OCI-LY3 (cell line): ENCODE results near the gene LRP3.
A peak's percentile ranks its signal among the peaks of the same experiment; 100 is the strongest.

Experiments
- H2AFZ ChIP-seq: fragments of 200-600, 300-600 bp; shearing (Covaris generic); 2 replicates; pipeline ENCODE4 v1.6.0; 2014; ENCODE audit warnings: antibody characterized with exemption, low read depth, low read length
- H3K27ac ChIP-seq: fragments of 200-600, 300-600 bp; sonication (generic); 2 replicates; pipeline ENCODE4 v1.5.1; 2014; ENCODE audit warnings: mild to moderate bottlenecking, low read length, moderate library complexity, mixed read lengths
- H3K27me3 ChIP-seq: fragments of 200-600, 300-600 bp; sonication (generic); 2 replicates; pipeline ENCODE4 v1.6.1; 2014; ENCODE audit warnings: low read depth, low read length, mixed read lengths
- H3K36me3 ChIP-seq: fragments of 200-600, 300-600 bp; sonication (generic); replicated peaks from 2 replicates; pipeline ENCODE3; 2014; ENCODE audit warnings: low read depth, low read length, mixed read lengths
- H3K4me1 ChIP-seq: fragments of 300-600, 200-600 bp; sonication (generic); 2 replicates; pipeline ENCODE4 v1.6.1; 2014; ENCODE audit warnings: low read length, mixed read lengths
- H3K4me2 ChIP-seq: fragments of 200-600, 300-600 bp; sonication (generic); 2 replicates; pipeline ENCODE4 v1.6.1; 2014; ENCODE audit warnings: low read length, mixed read lengths
- H3K4me3 ChIP-seq: fragments of 300-600, 200-600 bp; sonication (generic); 2 replicates; pipeline ENCODE4 v1.5.1; 2014; ENCODE audit warnings: antibody characterized with exemption, mild to moderate bottlenecking, low read length, moderate library complexity
- H3K79me2 ChIP-seq: fragments of 300-600, 200-600 bp; shearing (Covaris generic); 2 replicates; pipeline ENCODE4 v1.6.1; 2014; ENCODE audit warnings: mild to moderate bottlenecking, low read length, mixed read lengths
- H3K9ac ChIP-seq: fragments of 300-600, 200-600 bp; shearing (Covaris generic); 2 replicates; pipeline ENCODE4 v1.6.0; 2014; ENCODE audit warnings: mild to moderate bottlenecking, low read length, moderate library complexity
- H3K9me3 ChIP-seq: fragments of 200-600, 300-600 bp; shearing (Covaris generic); 2 replicates; pipeline ENCODE4 v1.6.1; 2014; ENCODE audit warnings: low read length, mixed read lengths; ENCODE audit not compliant: insufficient read depth
- H4K20me1 ChIP-seq: fragments of 200-600, 300-600 bp; sonication (generic); 2 replicates; pipeline ENCODE4 v1.6.1; 2016; ENCODE audit warnings: low read length, mixed read lengths; ENCODE audit not compliant: insufficient read depth
- EZH2phosphoT487 ChIP-seq: fragments of 200-600 bp; shearing (Covaris generic); IDR thresholded peaks from 2 replicates; pipeline ENCODE4 v1.6.1; 2018; ENCODE audit warnings: antibody characterized with exemption, mixed run types, low read depth
- TF ChIP-seq, protein P1 (sequence below): fragments of 200-600, 300-600 bp; sonication (generic); IDR thresholded peaks from 2 replicates; pipeline ENCODE4 v1.5.1; 2014; ENCODE audit warnings: antibody characterized with exemption, low read length, low read depth

LRP3 gene

GRCh38 chr19:33234736-33235135, 40.6 kb downstream of the LRP3 start:
- H3K9ac ChIP-seq = peak overlapping the region; percentile 54
- peak overlapping the region; percentile 45 for H2AFZ ChIP-seq
- no peaks in the 10 kb centered on the region for H3K9me3 ChIP-seq
- peaks cover 30% of the 10 kb centered on the region for H3K4me1 ChIP-seq
- no peaks in the 10 kb centered on the region for H4K20me1 ChIP-seq
- H3K79me2 ChIP-seq = no peaks in the 10 kb centered on the region
- H3K4me2 ChIP-seq = peak overlapping the region; percentile 96
- peak overlapping the region; percentile 75 for H3K4me3 ChIP-seq
- H3K27ac ChIP-seq = no peak overlapping the region
- TF ChIP-seq, protein P1, sequence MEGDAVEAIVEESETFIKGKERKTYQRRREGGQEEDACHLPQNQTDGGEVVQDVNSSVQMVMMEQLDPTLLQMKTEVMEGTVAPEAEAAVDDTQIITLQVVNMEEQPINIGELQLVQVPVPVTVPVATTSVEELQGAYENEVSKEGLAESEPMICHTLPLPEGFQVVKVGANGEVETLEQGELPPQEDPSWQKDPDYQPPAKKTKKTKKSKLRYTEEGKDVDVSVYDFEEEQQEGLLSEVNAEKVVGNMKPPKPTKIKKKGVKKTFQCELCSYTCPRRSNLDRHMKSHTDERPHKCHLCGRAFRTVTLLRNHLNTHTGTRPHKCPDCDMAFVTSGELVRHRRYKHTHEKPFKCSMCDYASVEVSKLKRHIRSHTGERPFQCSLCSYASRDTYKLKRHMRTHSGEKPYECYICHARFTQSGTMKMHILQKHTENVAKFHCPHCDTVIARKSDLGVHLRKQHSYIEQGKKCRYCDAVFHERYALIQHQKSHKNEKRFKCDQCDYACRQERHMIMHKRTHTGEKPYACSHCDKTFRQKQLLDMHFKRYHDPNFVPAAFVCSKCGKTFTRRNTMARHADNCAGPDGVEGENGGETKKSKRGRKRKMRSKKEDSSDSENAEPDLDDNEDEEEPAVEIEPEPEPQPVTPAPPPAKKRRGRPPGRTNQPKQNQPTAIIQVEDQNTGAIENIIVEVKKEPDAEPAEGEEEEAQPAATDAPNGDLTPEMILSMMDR = no peak
- TF ChIP-seq EZH2phosphoT487 = no peak
- H3K27me3 ChIP-seq = peaks cover 40% of the 10 kb centered on the region
- H3K36me3 ChIP-seq = no peaks in the 10 kb centered on the region

- Histone ChIP-seq H3K4me1 (peaks cover 30% of the 10 kb centered on the region), H3K4me3 (peak overlapping the region; percentile 75), H3K79me2 (no peaks in the 10 kb centered on the region), H3K9me3 (no peaks in the 10 kb centered on the region), H4K20me1 (no peaks in the 10 kb centered on the region), H3K9ac (peak overlapping the region; percentile 54), H2AFZ (peak overlapping the region; percentile 70), H3K4me2 (peak overlapping the region; percentile 96), H3K27me3 (peaks cover 36% of the 10 kb centered on the region), H3K36me3 (no peaks in the 10 kb centered on the region), H3K27ac (peak overlapping the region; percentile 72)
- TF ChIP-seq, protein P1 = peak; percentile 94
- TF ChIP-seq EZH2phosphoT487 = no peak
Observed at GRCh38 chr19:33235269-33235995, 41.3 kb downstream of the LRP3 start.

- H4K20me1 ChIP-seq = no peaks in the 10 kb centered on the region
- peaks cover 32% of the 10 kb centered on the region for H3K27me3 ChIP-seq
- H3K27ac ChIP-seq = peak overlapping the region; percentile 72
- peaks cover 30% of the 10 kb centered on the region for H3K4me1 ChIP-seq
- H3K36me3 ChIP-seq = no peaks in the 10 kb centered on the region
- peak overlapping the region; percentile 70 for H2AFZ ChIP-seq
- H3K9ac ChIP-seq = peak overlapping the region; percentile 54
- H3K79me2 ChIP-seq = no peaks in the 10 kb centered on the region
- peak overlapping the region; percentile 75 for H3K4me3 ChIP-seq
- no peak for TF ChIP-seq EZH2phosphoT487
- TF ChIP-seq, protein P1 = no peak
- H3K4me2 ChIP-seq = peak overlapping the region; percentile 96
- H3K9me3 ChIP-seq = no peaks in the 10 kb centered on the region
Observed at GRCh38 chr19:33235996-33236350, 41.8 kb downstream of the LRP3 start.

DNA sequence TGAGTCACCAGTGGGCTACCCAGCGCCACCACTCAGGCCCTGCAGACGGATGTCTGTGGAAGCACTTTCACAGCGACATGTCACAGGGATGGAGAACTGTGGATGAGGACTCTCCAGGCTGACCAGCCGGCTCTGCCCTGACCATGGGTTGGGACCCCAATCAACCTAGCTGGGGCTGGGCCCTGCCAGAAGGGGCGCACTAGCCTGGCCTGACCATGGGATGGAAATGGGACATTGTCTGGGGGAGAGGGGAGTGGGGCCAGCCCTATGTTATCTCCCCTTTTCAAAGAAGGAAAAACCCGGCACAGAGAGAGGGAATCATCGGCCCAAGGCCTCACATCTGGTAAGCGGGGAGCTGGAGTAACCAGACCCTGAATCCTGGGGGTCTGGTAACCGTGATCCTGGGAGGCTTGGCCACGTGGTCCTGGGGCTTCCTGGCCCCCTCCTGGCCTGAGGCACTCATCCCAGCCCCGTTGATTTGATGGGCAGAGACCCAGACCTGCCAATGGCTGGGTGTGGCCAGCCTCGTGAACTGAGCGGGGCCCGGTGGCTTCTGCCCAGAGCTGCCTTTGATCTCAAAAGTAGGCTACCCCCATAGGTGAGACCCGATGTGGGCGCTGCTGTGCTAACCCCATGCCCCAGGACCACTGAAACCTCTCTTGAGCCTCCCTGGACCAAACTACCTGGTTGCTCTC, 42.7 kb downstream of the LRP3 start:
- Histone ChIP-seq H4K20me1 (no peaks in the 10 kb centered on the region), H3K9me3 (no peaks in the 10 kb centered on the region), H3K79me2 (no peaks in the 10 kb centered on the region), H3K27me3 (peaks cover 25% of the 10 kb centered on the region), H2AFZ (no peak overlapping the region), H3K9ac (peak overlapping the region; percentile 54), H3K4me1 (peaks cover 36% of the 10 kb centered on the region), H3K36me3 (no peaks in the 10 kb centered on the region), H3K27ac (peak overlapping the region; percentile 72; the same call in 1 of the 2 replicates), H3K4me2 (peak overlapping the region; percentile 96), H3K4me3 (0 out of 2 replicates have a peak overlapping the region, but pooled peaks have one; percentile 75)
- TF ChIP-seq, protein P1 = no peak
- no peak for TF ChIP-seq EZH2phosphoT487
